Esophagus squamous epithelium (tissue), 4 donors: ENCODE data around the gene ANO4.

Experiments used
- CTCF ChIP-seq, 6 experiments: fragments of 450-650 bp in 4 of 6; fragments of 200-600 bp in 2 of 6; sonication (generic) in 2 of 6; IDR thresholded peaks; one replicate each; pipeline ENCODE4 v1.5.1; 2016 to 2019; ENCODE audit warnings: antibody characterized with exemption in 6 of 6, mild to moderate bottlenecking in 4 of 6, moderate library complexity in 4 of 6
- POLR2A ChIP-seq, 4 donors: fragments of 450-650 bp; IDR thresholded peaks; one replicate each; pipeline ENCODE4 v1.6.1; 2017; ENCODE audit warnings: antibody characterized with exemption in 4 of 4, mild to moderate bottlenecking in 4 of 4, moderate library complexity in 3 of 4

- TF ChIP-seq CTCF (IDR thresholded peaks at IDR 0.05) (no peak), POLR2A (IDR thresholded peaks at IDR 0.05) (no peak)
These were observed 214.7 kb downstream of the ANO4 start for GRCh38 chr12:101009274-101009673.
